Measurements from ENCODE around the gene MYLK. TPM values are rescaled to one million over a fixed set of nuclear protein-coding genes. Genes with fewer than 3 reads are reported as not detected.

The MYLK gene
- total and polyA plus RNA-seq, 2 of the 4 experiments (the other 2 are of a cell fraction): 299 to 484 TPM

DNA sequence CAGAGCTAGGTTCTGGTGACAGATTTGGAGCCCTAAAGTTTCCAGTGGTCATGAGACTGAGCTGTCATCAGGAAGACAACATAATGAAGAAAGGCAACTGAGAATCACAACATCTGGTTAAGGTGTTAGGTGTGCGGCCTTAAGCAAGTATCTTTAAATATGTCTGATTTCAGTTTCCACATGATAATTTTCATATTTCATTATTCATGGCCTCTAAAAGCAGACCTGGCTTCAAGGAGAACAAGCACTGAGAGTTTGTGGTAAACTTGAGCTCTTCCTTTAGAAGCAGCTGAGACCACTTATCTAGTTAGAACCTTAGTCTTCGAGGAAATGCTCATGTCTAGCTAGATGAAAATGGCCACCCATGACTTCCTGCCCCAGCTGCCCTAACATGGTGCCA lies 25.7 kb upstream of the MYLK start:
- in situ Hi-C loops (cut with MboI; ENCODE audit: low sequenced_read_pairs): no loop called here
- TF ChIP-seq POLR2A (IDR thresholded peaks at IDR 0.05; ENCODE audit: low read depth, low read length) (no peak), RCOR1 (IDR thresholded peaks at IDR 0.05; ENCODE audit: insufficient replicate concordance, low read length) (no peak), NFE2L2 (IDR thresholded peaks at IDR 0.05; ENCODE audit: low read depth, low read length) (no peak), MAFK (IDR thresholded peaks at IDR 0.05; ENCODE audit: low read depth, low read length) (no peak), FOS (IDR thresholded peaks at IDR 0.05; ENCODE audit: low read depth, low read length) (no peak), RAD21 (IDR thresholded peaks at IDR 0.05; ENCODE audit: low read length) (no peak), MAZ (IDR thresholded peaks at IDR 0.05; ENCODE audit: borderline replicate concordance, low read depth, low read length) (no peak), CHD1 (IDR thresholded peaks at IDR 0.05; ENCODE audit: low read depth, low read length) (no peak)
- TF ChIP-seq, protein P1, sequence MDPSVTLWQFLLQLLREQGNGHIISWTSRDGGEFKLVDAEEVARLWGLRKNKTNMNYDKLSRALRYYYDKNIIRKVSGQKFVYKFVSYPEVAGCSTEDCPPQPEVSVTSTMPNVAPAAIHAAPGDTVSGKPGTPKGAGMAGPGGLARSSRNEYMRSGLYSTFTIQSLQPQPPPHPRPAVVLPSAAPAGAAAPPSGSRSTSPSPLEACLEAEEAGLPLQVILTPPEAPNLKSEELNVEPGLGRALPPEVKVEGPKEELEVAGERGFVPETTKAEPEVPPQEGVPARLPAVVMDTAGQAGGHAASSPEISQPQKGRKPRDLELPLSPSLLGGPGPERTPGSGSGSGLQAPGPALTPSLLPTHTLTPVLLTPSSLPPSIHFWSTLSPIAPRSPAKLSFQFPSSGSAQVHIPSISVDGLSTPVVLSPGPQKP (IDR thresholded peaks at IDR 0.05; ENCODE audit: borderline replicate concordance, low read depth, low read length): no peak
- TF ChIP-seq, protein P2, sequence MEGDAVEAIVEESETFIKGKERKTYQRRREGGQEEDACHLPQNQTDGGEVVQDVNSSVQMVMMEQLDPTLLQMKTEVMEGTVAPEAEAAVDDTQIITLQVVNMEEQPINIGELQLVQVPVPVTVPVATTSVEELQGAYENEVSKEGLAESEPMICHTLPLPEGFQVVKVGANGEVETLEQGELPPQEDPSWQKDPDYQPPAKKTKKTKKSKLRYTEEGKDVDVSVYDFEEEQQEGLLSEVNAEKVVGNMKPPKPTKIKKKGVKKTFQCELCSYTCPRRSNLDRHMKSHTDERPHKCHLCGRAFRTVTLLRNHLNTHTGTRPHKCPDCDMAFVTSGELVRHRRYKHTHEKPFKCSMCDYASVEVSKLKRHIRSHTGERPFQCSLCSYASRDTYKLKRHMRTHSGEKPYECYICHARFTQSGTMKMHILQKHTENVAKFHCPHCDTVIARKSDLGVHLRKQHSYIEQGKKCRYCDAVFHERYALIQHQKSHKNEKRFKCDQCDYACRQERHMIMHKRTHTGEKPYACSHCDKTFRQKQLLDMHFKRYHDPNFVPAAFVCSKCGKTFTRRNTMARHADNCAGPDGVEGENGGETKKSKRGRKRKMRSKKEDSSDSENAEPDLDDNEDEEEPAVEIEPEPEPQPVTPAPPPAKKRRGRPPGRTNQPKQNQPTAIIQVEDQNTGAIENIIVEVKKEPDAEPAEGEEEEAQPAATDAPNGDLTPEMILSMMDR (conservative IDR thresholded peaks at IDR 0.05; ENCODE audit: low read depth, low read length): no peak
- TF ChIP-seq, protein P3, sequence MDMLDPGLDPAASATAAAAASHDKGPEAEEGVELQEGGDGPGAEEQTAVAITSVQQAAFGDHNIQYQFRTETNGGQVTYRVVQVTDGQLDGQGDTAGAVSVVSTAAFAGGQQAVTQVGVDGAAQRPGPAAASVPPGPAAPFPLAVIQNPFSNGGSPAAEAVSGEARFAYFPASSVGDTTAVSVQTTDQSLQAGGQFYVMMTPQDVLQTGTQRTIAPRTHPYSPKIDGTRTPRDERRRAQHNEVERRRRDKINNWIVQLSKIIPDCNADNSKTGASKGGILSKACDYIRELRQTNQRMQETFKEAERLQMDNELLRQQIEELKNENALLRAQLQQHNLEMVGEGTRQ (IDR thresholded peaks at IDR 0.05; ENCODE audit: low read depth, low read length): no peak
- H2BK20ac ChIP-seq (ENCODE audit: low read depth, low read length): no peak overlapping the region

More for the DNA sequence above, 25.7 kb upstream of the MYLK start:
- H2BK15ac ChIP-seq (ENCODE audit: low read depth, low read length): no peak overlapping the region
- H3K14ac ChIP-seq (replicated peaks; ENCODE audit: low read depth, low read length): no peak overlapping the region
- no peak for DNase-seq
- H2AFZ ChIP-seq (replicated peaks; ENCODE audit: low read length, poor library complexity): no peak overlapping the region
- H3K23ac ChIP-seq (ENCODE audit: low read depth, low read length): no peak overlapping the region
- peaks cover 2% of the 10 kb centered on the region for H3K36me3 ChIP-seq (ENCODE audit: control insufficient read depth, insufficient read depth, low read length)
- no peak overlapping the region for H4K5ac ChIP-seq (ENCODE audit: low read depth, low read length)
- dilution Hi-C loops (cut with HindIII; ENCODE audit: low sequenced_read_pairs, unreplicated experiment) (no loop called here), intact Hi-C loops (cut with micrococcal nuclease) (no loop called here)
- H4K91ac ChIP-seq (ENCODE audit: insufficient read depth, low read depth, low read length): no peak overlapping the region
- WGBS, 2 experiments (ENCODE audit: extremely low coverage in 2 of 2, insufficient read length in 1 of 2): no CpG with 5 or more reads among the region's 2 CpGs
- no peak overlapping the region for H3K56ac ChIP-seq (ENCODE audit: extremely low read depth, insufficient read depth, low read length)
- CTCF ChIA-PET: no interaction called here
- no peaks in the 10 kb centered on the region for H3K27me3 ChIP-seq (ENCODE audit: control insufficient read depth, insufficient read depth, low read length)
- no peaks in the 10 kb centered on the region for H3K79me1 ChIP-seq (ENCODE audit: low read depth in 1 of 2, low read length in 2 of 2)
- H3K9me1 ChIP-seq (ENCODE audit: insufficient read depth, low read length): 0 out of 2 replicates have a peak, but pooled peaks cover 1% of the 10 kb centered on the region
- peaks cover 4% of the 10 kb centered on the region for H3K9me3 ChIP-seq (ENCODE audit: control insufficient read depth, insufficient read depth, low read length)
- POLR2A ChIA-PET (ENCODE audit: unreplicated experiment): no interaction called here
- no peak for ATAC-seq (ENCODE audit: low read depth)
- H2AK9ac ChIP-seq (replicated peaks; ENCODE audit: low read depth, low read length, poor library complexity): no peak overlapping the region
- H2AK5ac ChIP-seq (ENCODE audit: low read depth, low read length): no peak overlapping the region
- no peak overlapping the region for H4K8ac ChIP-seq (ENCODE audit: low read depth in 2 of 2, low read length in 2 of 2)
- no peaks in the 10 kb centered on the region for H4K20me1 ChIP-seq (ENCODE audit: insufficient read depth, low read length)
- H2BK120ac ChIP-seq (ENCODE audit: low read depth, low read length): no peak overlapping the region
- no peak overlapping the region for H2BK5ac ChIP-seq (ENCODE audit: low read depth, low read length, poor library complexity, severe bottlenecking)
- no peak overlapping the region for H3K4ac ChIP-seq (ENCODE audit: low read depth, low read length)
- H3K4me1 ChIP-seq (ENCODE audit: control insufficient read depth, insufficient read depth, low read length): no peaks in the 10 kb centered on the region
- H3K4me2 ChIP-seq (ENCODE audit: low read depth, low read length): no peak overlapping the region
- no peak overlapping the region for H3K18ac ChIP-seq (ENCODE audit: low read depth, low read length)
- BruUV-seq (replicated peaks): no TSS peak
- no peak overlapping the region for H3K9ac ChIP-seq (ENCODE audit: low read depth, low read length)
- no peak overlapping the region for H3K27ac ChIP-seq (ENCODE audit: insufficient read depth, low read length)
- no peak overlapping the region for H3K4me3 ChIP-seq (ENCODE audit: insufficient read depth, low read depth, low read length)

Measured in IMR-90 (cell line).